K562 (cell line): ENCODE results near the gene GPR152. TPM values are rescaled to one million over a fixed set of nuclear protein-coding genes. Genes with fewer than 3 reads are reported as not detected.
"Not testable (repeated sequence)": the region's sequence is repeated elsewhere in the genome, so short reads cannot be mapped to it uniquely, and the experiment has no call there.

Source experiments
- ARID1B ChIP-seq: fragments of 450-650 bp; IDR thresholded peaks from 2 replicates; pipeline ENCODE4 v1.6.1; 2016; ENCODE audit warnings: antibody characterized with exemption, mild to moderate bottlenecking, inconsistent platforms
- DPF2 ChIP-seq: fragments of 450-650 bp; IDR thresholded peaks from 2 replicates; pipeline ENCODE4 v1.6.1; 2016
- FOSL1 ChIP-seq: fragments of 200-800 bp; sonication (Bioruptor generic); conservative IDR thresholded peaks from 2 replicates; pipeline ENCODE4 v1.6.1; 2016; ENCODE audit warnings: missing genetic modification characterization, missing compliant biosample characterization
- FOXK2 ChIP-seq, 2 experiments: fragments of 450-650 bp; IDR thresholded peaks in 1 of 2; conservative IDR thresholded peaks in 1 of 2; 2 replicates each; pipeline ENCODE4 v1.6.1; 2016; ENCODE audit warnings: low read depth in 2 of 2, mild to moderate bottlenecking in 1 of 2
- MLLT1 ChIP-seq, 2 experiments: fragments of 450-650 bp; IDR thresholded peaks; 2 replicates each; pipeline ENCODE4 v1.6.1; 2016
- NCOR1 ChIP-seq: fragments of 450-650 bp; IDR thresholded peaks from 2 replicates; pipeline ENCODE4 v1.6.1; 2016; ENCODE audit warnings: mild to moderate bottlenecking, moderate library complexity
- ZBTB40 ChIP-seq, 2 experiments: fragments of 450-650 bp in 1 of 2; sonication (generic) in 1 of 2; formaldehyde crosslinking in 1 of 2; IDR thresholded peaks; 2 replicates each; pipeline versions ENCODE4 v1.7.1 to v1.9.0; 2016 to 2022; ENCODE audit warnings: inconsistent platforms in 1 of 2, mild to moderate bottlenecking in 1 of 2, missing genetic modification reagents in 1 of 2
- ZNF592 ChIP-seq: fragments of 450-650 bp; IDR thresholded peaks from 2 replicates; pipeline ENCODE4 v1.6.1; 2017; ENCODE audit warnings: antibody characterized with exemption, mild to moderate bottlenecking
- polyA plus RNA-seq, 8 experiments: library from polyadenylated mRNA; depleted of rRNA in 4 of 8; stranded (reverse) in 5 of 8; unstranded in 3 of 8; fragments of >200 nt; fragmentation: Nextera tagmentation in 2 of 8; fragmentation: Illumina TruSeq in 1 of 8; extraction: Ambion mirVana in 2 of 8; extraction: Trizol in 1 of 8; gene quantifications; 2 replicates each; pipeline versions ENCODE4 v1.2.1 to v1.2.3, GENCODE V29; 2011 to 2014; ENCODE audit warnings: inconsistent platforms in 1 of 8, missing spikeins in 1 of 8
- total RNA-seq, 7 experiments: library from RNA; depleted of rRNA in 6 of 7; stranded (reverse); fragments of >200 nt in 6 of 7; fragmentation: Illumina TruSeq in 2 of 7; extraction: Trizol in 2 of 7; gene quantifications; 2 replicates each; pipeline versions ENCODE4 v1.2.1 to v1.2.3, GENCODE V29; 2011 to 2021; ENCODE audit warnings: low replicate concordance in 1 of 7
- TF ChIP-seq, protein P1 (sequence below): sonication (generic); IDR thresholded peaks from 2 replicates; pipeline ENCODE4 v1.6.1; 2016

GPR152 gene
- total and polyA plus RNA-seq, 9 of the 15 experiments (the other 6 are each of a cell fraction or from before 2014, with no cell fraction given) = not detected

DNA sequence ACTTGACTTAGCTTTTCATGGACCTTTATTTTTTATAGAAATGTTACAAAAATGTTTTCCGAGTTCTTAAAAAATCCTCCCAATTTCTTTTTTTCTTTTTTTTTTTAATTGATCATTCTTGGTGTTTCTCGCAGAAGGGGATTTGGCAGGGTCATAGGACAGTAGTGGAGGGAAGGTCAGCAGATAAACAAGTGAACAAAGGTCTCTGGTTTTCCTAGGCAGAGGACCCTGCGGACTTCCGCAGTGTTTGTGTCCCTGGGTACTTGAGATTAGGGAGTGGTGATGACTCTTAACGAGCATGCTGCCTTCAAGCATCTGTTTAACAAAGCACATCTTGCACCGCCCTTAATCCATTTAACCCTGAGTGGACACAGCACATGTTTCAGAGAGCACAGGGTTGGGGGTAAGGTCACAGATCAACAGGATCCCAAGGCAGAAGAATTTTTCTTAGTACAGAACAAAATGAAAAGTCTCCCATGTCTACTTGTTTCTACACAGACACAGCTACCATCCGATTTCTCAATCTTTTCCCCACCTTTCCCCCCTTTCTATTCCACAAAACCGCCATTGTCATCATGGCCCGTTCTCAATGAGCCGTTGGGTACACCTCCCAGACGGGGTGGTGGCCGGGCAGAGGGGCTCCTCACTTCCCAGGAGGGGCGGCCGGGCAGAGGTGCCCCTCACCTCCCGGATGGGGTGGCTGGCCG, 25.0 kb upstream of the GPR152 start (continued):
- peak; percentile 42; the same call in 1 of the 2 replicates for TF ChIP-seq ZBTB40 (IDR thresholded peaks at IDR 0.05)
- not testable (repeated sequence) for TF ChIP-seq ZBTB40 (CRISPR knock-in tag; IDR thresholded peaks at IDR 0.05)
- TF ChIP-seq FOXK2 (conservative IDR thresholded peaks at IDR 0.05 in 1 of 2, IDR thresholded peaks at IDR 0.05 in 1 of 2; ENCODE audit: low read depth in 2 of 2) = peak; percentile 82 to 85; a peak in 3 of 4 replicates
- peak; percentile 82 for TF ChIP-seq ARID1B
- TF ChIP-seq ZNF592 = peak; percentile 67
- TF ChIP-seq FOSL1 = peak; percentile 39; the same call in 1 of the 2 replicates
- TF ChIP-seq NCOR1 = peak; percentile 57
- TF ChIP-seq DPF2 = peak; percentile 85
- peak in 1 of 2 experiments; percentile 15; a peak in 1 of 4 replicates for TF ChIP-seq MLLT1 (IDR thresholded peaks at IDR 0.05)
- TF ChIP-seq, protein P1, sequence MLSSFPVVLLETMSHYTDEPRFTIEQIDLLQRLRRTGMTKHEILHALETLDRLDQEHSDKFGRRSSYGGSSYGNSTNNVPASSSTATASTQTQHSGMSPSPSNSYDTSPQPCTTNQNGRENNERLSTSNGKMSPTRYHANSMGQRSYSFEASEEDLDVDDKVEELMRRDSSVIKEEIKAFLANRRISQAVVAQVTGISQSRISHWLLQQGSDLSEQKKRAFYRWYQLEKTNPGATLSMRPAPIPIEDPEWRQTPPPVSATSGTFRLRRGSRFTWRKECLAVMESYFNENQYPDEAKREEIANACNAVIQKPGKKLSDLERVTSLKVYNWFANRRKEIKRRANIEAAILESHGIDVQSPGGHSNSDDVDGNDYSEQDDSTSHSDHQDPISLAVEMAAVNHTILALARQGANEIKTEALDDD = peak; percentile 47; the same call in 1 of the 2 replicates
